GM12801 (cell line): ENCODE results near the gene RXFP3.

Experiments
- CTCF ChIP-seq: IDR thresholded peaks from one replicate; pipeline ENCODE4 v1.5.1; 2011; ENCODE audit warnings: control low read depth; ENCODE audit not compliant: insufficient read length; ENCODE audit errors: extremely low read depth

Gene RXFP3

GRCh38 chr5:33937707-33938506 lies 1.7 kb downstream of the RXFP3 start:
- TF ChIP-seq CTCF: no peak

GRCh38 chr5:33938507-33938796 lies 2.3 kb downstream of the RXFP3 start:
- no peak for TF ChIP-seq CTCF

GRCh38 chr5:33938881-33939280 lies 2.7 kb downstream of the RXFP3 start:
- no peak for TF ChIP-seq CTCF

GRCh38 chr5:33939556-33940262 lies 3.5 kb downstream of the RXFP3 start:
- TF ChIP-seq CTCF: no peak

- TF ChIP-seq CTCF: no peak
These were observed 4.9 kb downstream of the RXFP3 start for GRCh38 chr5:33941090-33941489.

- TF ChIP-seq CTCF: no peak
These were observed 8.5 kb downstream of the RXFP3 start for GRCh38 chr5:33944543-33945132.

GRCh38 chr5:33957577-33958150 lies 21.5 kb downstream of the RXFP3 start:
- TF ChIP-seq CTCF: no peak
